TTC549 (cell line): ENCODE results near the gene TVP23A.
"Not testable (repeated sequence)": the region's sequence is repeated elsewhere in the genome, so short reads cannot be mapped to it uniquely, and the experiment has no call there.

Experiments
- FAIRE-seq: peaks from 2 replicates; lab custom pipeline; 2012; peaks lifted over from hg19 to GRCh38; lab: Jason Lieb, UNC

TVP23A gene

GRCh38 chr16:10835281-10835931 lies 16.8 kb upstream of the TVP23A start:
- no peak for FAIRE-seq

DNA sequence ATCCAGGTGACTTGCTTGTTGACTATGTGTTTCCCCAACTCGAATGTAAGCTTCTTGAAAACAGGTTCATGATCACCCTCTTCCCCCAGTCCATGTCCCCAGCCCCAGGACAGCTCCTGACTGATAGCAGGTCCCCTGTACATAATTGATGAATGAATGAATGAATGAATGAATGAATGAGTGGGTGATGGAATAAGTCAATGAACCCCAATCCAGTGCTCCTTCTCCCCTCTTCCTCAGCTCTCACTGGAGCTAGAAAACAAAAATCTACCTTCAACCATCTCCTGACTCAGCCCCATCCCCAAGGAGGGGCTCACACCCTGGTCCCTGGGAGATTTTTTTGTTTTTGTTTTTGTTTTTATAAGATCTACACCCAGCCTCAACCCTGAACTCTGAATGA lies 16.2 kb upstream of the TVP23A start:
- FAIRE-seq, result no peak

DNA sequence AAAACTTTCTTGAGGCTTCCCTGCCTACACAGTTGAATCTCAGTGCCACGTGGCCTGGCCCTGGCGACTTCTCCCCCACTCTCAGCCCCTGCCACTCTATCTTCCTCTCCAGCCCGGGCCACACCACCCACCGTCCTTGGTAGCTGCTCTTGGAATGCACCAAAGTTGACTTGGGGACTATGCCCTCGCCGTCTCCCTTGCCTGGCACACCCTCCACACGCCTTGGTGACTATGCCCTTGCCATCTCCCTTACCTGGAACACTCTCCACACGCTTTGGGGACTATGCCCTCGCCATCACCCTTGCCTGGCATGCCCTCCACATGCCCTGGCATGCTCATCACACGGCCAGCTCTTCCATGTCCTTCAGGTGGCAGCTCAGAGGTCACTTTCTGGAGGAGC lies 15.5 kb upstream of the TVP23A start:
- no peak for FAIRE-seq

GRCh38 chr16:10833271-10833670 lies 14.7 kb upstream of the TVP23A start:
- no peak for FAIRE-seq

- no peak for FAIRE-seq
Measured at GRCh38 chr16:10831894-10832886, 13.6 kb upstream of the TVP23A start.

GRCh38 chr16:10830240-10830639 lies 11.6 kb upstream of the TVP23A start:
- FAIRE-seq, result not testable (repeated sequence)

- FAIRE-seq, result not testable (repeated sequence)
Measured at GRCh38 chr16:10829390-10830098, 10.9 kb upstream of the TVP23A start.

DNA sequence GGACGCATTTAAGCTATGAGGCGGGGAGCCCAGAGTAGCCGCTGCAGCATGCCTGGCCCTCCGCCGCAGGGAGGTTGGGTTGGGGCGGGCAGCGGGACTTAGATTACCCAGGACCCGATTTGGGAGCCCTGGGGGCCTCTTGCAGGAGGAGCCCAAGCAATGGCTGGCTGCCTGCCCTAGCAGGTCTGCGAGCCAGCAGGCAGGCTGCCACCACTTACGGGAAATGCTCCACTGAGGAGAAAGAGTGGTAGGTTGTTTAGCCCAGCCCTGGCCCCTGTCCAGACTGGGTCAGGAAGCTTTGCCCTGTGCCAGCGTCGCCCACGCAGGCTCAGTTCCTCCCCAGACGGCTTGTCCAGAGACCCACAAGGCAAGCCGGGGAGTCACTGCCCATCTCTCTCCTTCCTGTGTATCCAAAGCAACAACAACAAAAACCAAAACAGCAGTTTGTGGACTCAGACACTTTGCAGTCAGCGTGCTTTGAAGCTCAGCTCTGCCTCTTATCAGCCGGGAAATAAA lies 10.3 kb upstream of the TVP23A start:
- FAIRE-seq, result no peak

GRCh38 chr16:10827691-10828341 lies 9.2 kb upstream of the TVP23A start:
- no peak for FAIRE-seq

- FAIRE-seq, result no peak
Measured at GRCh38 chr16:10824111-10824893, 5.7 kb upstream of the TVP23A start.

DNA sequence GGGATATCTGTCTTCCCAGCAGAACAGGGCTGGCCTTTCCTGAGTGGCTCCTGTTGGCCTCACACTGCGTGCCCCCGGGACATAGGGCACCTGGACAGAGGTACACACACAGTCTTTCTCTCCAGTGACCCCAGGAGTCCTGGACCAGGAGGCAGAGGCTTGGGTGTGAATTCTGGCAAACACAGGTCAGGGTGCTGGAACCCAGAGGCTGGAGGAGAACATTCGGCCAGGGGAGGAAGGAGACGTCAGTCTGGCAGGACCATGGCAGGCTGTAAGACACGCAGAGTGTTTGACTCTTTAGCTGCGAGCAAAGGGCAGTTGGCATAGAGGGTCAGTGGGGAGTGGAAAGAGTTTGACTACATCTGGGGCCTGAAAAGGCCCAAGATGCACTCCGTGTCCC lies 4.1 kb upstream of the TVP23A start:
- FAIRE-seq, result no peak

- no peak for FAIRE-seq
Measured at GRCh38 chr16:10820546-10820945, 2.0 kb upstream of the TVP23A start.

DNA sequence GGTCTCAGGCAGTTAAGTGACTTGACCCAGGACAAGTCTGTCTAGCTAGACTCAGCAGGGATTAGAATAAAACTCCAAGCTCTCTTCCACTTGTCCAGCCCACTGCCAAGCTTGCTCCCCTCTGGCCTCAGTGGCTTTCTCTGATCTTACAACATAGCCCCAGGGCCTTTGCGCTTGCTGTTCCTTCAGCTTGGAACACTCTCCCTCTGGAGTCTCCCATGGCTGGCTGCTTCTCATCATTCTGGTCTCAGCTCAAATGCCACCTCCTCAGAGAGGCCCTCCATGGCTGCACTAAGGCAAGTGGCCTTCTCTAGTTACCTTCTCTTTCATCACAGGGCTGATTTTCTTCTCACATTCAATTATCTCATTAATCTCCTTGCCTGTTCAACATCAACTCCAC lies 1.1 kb downstream of the TVP23A start:
- FAIRE-seq, result no peak

- no peak for FAIRE-seq
Measured at GRCh38 chr16:10813099-10813455, 5.5 kb downstream of the TVP23A start.

GRCh38 chr16:10812312-10813098 lies 6.1 kb downstream of the TVP23A start:
- FAIRE-seq, result no peak

- no peak for FAIRE-seq
Measured at GRCh38 chr16:10809706-10810105, 8.9 kb downstream of the TVP23A start.

DNA sequence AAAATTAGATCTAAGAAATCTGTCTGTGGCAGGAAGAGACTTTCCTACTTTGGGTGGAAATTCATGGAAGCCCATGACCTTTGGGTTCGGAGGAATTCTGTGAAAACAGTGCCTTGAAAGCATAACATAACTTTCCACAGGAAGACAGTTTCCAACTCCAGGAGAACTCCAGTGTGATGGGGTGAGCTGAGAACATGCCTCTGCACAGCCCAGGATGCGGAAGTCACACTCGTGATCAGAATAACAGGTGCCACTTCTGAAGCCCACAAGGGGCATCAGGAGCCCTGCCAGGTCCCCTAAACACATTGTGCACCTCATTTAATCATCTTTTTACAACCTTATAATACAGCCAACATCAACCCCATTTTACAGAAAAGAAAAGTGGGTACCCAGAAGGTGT lies 9.7 kb downstream of the TVP23A start:
- FAIRE-seq, result no peak

GRCh38 chr16:10808218-10808617 lies 10.4 kb downstream of the TVP23A start:
- no peak for FAIRE-seq

DNA sequence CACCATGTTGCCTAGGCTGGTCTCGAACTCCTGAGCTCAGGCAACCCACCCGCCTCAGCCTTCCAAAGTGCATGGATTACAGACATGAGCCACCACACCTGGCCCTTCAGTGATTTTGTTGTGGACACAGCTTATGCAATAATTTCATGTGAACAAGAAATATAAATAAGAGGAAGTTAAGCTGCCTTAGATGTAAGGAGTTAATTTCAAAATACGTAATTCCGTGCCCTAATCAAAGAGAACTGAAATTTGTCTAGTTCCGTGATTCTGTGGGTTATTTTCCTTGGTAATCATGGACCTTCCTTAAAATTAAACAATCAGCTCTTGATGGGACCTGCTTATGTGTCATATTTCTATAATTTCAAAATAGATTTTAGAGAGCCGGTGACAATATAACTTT lies 11.9 kb downstream of the TVP23A start:
- FAIRE-seq, result no peak

DNA sequence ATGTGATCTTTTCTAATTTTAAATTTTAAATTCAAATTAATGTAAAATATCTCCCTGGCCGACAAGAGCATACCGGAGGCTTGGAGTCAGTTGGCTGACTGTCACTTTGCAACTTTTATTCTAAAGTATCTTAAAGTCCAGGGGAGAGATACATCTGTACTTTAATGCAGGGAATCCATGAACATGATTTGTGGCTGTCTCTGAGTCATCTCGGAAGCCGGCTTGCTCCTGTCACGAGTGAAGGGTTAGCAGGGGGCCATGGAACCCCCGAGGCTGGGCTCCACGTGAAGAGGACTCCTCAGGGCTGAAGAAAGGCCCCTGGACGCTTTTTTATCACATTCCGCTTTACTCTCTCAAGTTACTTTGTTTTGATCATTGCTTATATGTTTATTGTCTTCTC lies 13.3 kb downstream of the TVP23A start:
- no peak for FAIRE-seq

GRCh38 chr16:10799736-10800135 lies 18.9 kb downstream of the TVP23A start:
- no peak for FAIRE-seq
